B cell (primary cell): ENCODE measurements around the gene KRTAP15-1.

ENCODE experiments used
- EZH2 ChIP-seq: IDR thresholded peaks from 2 replicates; pipeline ENCODE4 v1.6.1; 2012; ENCODE audit warnings: borderline replicate concordance, low read depth, mild to moderate bottlenecking, moderate library complexity, low read length; ENCODE audit not compliant: insufficient read depth, poor library complexity, severe bottlenecking
- TF ChIP-seq, protein P1 (sequence below): fragments of 200-600 bp; IDR thresholded peaks from one replicate; pipeline ENCODE4 v1.8.0; 2022; ENCODE audit warnings: antibody characterized with exemption, mild to moderate bottlenecking

DNA sequence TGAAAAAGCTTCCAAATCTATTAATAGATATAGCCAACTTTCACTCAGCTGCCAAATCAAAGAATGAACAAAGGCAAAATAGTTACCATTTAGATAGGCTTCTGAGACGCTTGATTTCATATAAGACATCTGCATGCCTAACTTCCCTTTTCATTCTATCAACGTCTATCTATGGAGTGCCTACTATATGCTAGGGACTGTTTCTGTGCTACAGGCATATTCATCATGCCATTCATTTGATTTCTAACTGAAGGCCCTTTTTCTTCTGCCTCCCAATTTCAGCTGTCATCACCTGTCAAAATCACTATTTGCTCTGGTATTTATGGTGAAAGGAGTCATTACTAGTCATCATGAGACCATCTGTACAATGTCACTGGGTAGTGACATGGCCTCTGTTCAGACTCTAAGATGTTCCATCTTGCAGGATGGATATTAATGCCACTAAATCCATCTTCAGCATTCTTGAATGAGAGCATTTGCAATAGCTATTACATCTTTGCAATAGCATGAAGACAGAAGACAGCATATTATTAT is 48.5 kb upstream of the KRTAP15-1 start:
- TF ChIP-seq, protein P1, sequence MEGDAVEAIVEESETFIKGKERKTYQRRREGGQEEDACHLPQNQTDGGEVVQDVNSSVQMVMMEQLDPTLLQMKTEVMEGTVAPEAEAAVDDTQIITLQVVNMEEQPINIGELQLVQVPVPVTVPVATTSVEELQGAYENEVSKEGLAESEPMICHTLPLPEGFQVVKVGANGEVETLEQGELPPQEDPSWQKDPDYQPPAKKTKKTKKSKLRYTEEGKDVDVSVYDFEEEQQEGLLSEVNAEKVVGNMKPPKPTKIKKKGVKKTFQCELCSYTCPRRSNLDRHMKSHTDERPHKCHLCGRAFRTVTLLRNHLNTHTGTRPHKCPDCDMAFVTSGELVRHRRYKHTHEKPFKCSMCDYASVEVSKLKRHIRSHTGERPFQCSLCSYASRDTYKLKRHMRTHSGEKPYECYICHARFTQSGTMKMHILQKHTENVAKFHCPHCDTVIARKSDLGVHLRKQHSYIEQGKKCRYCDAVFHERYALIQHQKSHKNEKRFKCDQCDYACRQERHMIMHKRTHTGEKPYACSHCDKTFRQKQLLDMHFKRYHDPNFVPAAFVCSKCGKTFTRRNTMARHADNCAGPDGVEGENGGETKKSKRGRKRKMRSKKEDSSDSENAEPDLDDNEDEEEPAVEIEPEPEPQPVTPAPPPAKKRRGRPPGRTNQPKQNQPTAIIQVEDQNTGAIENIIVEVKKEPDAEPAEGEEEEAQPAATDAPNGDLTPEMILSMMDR, result no peak
- no peak for TF ChIP-seq EZH2
